Caco-2 (cell line): Measurements from ENCODE around the gene HMGA1. TPM values are rescaled to one million over a fixed set of nuclear protein-coding genes. Genes with fewer than 3 reads are reported as not detected.
"Not testable (repeated sequence)": the region's sequence is repeated elsewhere in the genome, so short reads cannot be mapped to it uniquely, and the experiment has no call there.

Experiments used
- BruUV-seq: library from RNA; stranded (reverse); fragments of 400-500 nt; replicated peaks from 2 replicates; lab custom pipeline; 2021; lab: Mats Ljungman, UMichigan
- CTCF ChIA-PET: fragments of 300-600 bp; sonication (Branson Sonifier 250); formaldehyde crosslinking; loops from one replicate; lab custom pipeline; 2022; ENCODE audit warnings: antibody characterized with exemption; lab: Charles Lee
- POLR2A ChIA-PET: fragments of 300-600 bp; sonication (Branson Sonifier 250); formaldehyde crosslinking; loops from one replicate; lab custom pipeline; 2022; ENCODE audit warnings: antibody characterized with exemption; lab: Charles Lee
- DNase-seq, 2 experiments: peaks; one replicate each; pipeline versions ENCODE4 v3.0.0 to v3.0.0-alpha.2; 2020 to 2022
- H3K27me3 ChIP-seq: replicated peaks from 2 replicates; pipeline ENCODE4 v1.6.0; 2011; ENCODE audit warnings: low read length; ENCODE audit not compliant: control insufficient read depth, insufficient read depth
- H3K36me3 ChIP-seq: 2 replicates; pipeline ENCODE4 v1.5.1; 2011; ENCODE audit warnings: low read length; ENCODE audit not compliant: control insufficient read depth, insufficient read depth
- H3K4me1 ChIP-seq: fragments of 250-450 bp; sonication (Bioruptor Pico); 2 replicates; pipeline ENCODE4 v1.5.1; 2020; ENCODE audit warnings: mild to moderate bottlenecking
- H3K4me3 ChIP-seq: 2 replicates; pipeline ENCODE4 v1.5.1; 2011; ENCODE audit warnings: low read depth, mild to moderate bottlenecking, control low read depth, low read length
- H3K9me3 ChIP-seq: fragments of 250-450 bp; sonication (Bioruptor Pico); 2 replicates; pipeline ENCODE4 v1.5.1; 2020; ENCODE audit warnings: mild to moderate bottlenecking, moderate library complexity
- H3K27ac Mint-ChIP-seq: one replicate; pipeline ENCODE4 v1.8.0; 2022; ENCODE audit warnings: mixed read lengths; ENCODE audit not compliant: unreplicated experiment
- H3K27me3 Mint-ChIP-seq: one replicate; pipeline ENCODE4 v1.8.0; 2022; ENCODE audit warnings: mixed read lengths; ENCODE audit not compliant: insufficient read depth, unreplicated experiment
- H3K36me3 Mint-ChIP-seq: one replicate; pipeline ENCODE4 v1.8.0; 2022; ENCODE audit warnings: mild to moderate bottlenecking, mixed read lengths; ENCODE audit not compliant: insufficient read depth, unreplicated experiment
- H3K4me1 Mint-ChIP-seq: one replicate; pipeline ENCODE4 v1.8.0; 2022; ENCODE audit warnings: low read depth, mixed read lengths; ENCODE audit not compliant: unreplicated experiment
- H3K4me3 Mint-ChIP-seq: one replicate; pipeline ENCODE4 v1.8.0; 2022; ENCODE audit warnings: mild to moderate bottlenecking, moderate library complexity, mixed read lengths; ENCODE audit not compliant: unreplicated experiment
- H3K9me3 Mint-ChIP-seq: one replicate; pipeline ENCODE4 v1.8.0; 2022; ENCODE audit warnings: mixed read lengths; ENCODE audit not compliant: unreplicated experiment
- intact Hi-C: fragments of 100-400 bp; cut with micrococcal nuclease; formaldehyde crosslinking; loops from one replicate; pipeline ENCODE4 v1.10.0; 2022; ENCODE audit not compliant: unreplicated experiment
- total RNA-seq: library from RNA; stranded (reverse); gene quantifications from 2 replicates; pipeline ENCODE4 v1.2.3, GENCODE V29; 2022
- TF ChIP-seq, protein P1 (sequence below), 2 experiments: fragments of 200-600 bp in 1 of 2; IDR thresholded peaks; 1 replicate in 1 of 2; 2 replicates in 1 of 2; pipeline versions ENCODE4 v1.5.1 to v1.8.0; 2011 to 2022; ENCODE audit warnings: antibody characterized with exemption in 1 of 2, control low read depth in 1 of 2, inconsistent platforms in 1 of 2, low read depth in 1 of 2, low read length in 1 of 2, mild to moderate bottlenecking in 1 of 2, moderate library complexity in 1 of 2; ENCODE audit not compliant: insufficient read depth in 1 of 2, severe bottlenecking in 1 of 2, unreplicated experiment in 1 of 2

The HMGA1 gene
- total RNA-seq, 1 experiment from 2014 or later = 301 TPM

DNA sequence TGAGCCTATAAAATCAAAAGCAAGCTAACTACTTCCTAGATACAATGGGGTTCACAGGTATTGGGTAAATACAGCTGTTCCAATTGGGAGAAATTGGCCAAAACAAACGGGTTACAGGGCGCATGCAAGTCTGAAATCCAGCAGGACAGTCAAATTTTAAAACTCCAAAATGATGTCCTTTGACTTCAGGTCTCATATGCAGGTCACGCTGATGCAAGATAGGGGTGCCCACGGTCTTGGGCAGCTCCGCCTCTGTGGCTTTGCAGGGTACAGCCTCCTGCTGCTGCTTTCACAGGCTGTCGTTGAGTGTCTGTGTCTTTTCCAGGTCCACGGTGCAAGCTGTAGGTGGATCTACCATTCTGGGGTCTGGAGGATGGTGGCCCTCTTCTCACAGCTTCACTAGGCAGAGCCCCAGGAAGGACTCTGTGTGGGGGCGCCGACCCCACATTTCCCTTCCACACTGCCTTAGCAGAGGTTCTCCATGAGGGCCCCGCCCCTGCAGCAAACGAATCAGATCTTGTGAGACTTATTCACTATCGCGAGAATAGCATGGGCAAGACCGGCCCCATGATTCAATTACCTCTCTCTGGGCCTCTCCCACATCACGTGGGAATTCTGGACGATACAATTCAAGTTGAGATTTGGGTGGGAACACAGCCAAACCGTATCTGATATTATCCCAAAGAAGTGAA is 24.0 kb downstream of the HMGA1 start:
- BruUV-seq = no TSS peak

DNA sequence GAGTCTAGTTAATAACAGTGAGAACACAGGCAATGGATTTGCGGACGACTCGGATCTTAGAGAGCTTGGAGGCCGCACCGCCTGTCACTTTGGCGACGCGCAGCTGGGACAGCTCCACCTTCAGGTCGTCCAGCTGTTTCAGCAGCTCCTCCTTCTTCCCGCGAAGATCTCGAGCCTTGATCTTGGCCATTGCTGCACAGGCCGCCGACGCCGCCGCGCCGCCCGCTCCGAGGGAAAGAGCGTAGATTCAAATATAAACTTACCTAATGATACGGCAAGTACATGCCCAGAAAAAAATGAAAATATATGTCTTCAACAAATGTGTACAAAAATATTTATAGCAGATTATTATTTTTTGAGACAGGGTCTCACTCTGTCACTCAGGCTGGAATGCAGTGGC is 26.8 kb downstream of the HMGA1 start:
- H3K4me1 Mint-ChIP-seq, DNase-seq, POLR2A ChIA-PET, BruUV-seq, H3K4me3 ChIP-seq, CTCF ChIA-PET, H3K4me3 Mint-ChIP-seq, H3K36me3 Mint-ChIP-seq, H3K27ac Mint-ChIP-seq, H3K36me3 ChIP-seq, H3K27me3 Mint-ChIP-seq, H3K9me3 ChIP-seq, H3K27me3 ChIP-seq, intact Hi-C loops, H3K4me1 ChIP-seq: not testable (repeated sequence)
- H3K9me3 Mint-ChIP-seq = peaks cover 21% of the 10 kb centered on the region

More for the DNA sequence above, 24.0 kb downstream of the HMGA1 start:
- H3K4me3 Mint-ChIP-seq = no peak overlapping the region
- DNase-seq = no peak
- Histone ChIP-seq H3K36me3 (no peaks in the 10 kb centered on the region), H3K9me3 (no peaks in the 10 kb centered on the region), H3K27me3 (no peaks in the 10 kb centered on the region), H3K4me3 (no peak overlapping the region), H3K4me1 (no peaks in the 10 kb centered on the region)
- TF ChIP-seq, protein P1, sequence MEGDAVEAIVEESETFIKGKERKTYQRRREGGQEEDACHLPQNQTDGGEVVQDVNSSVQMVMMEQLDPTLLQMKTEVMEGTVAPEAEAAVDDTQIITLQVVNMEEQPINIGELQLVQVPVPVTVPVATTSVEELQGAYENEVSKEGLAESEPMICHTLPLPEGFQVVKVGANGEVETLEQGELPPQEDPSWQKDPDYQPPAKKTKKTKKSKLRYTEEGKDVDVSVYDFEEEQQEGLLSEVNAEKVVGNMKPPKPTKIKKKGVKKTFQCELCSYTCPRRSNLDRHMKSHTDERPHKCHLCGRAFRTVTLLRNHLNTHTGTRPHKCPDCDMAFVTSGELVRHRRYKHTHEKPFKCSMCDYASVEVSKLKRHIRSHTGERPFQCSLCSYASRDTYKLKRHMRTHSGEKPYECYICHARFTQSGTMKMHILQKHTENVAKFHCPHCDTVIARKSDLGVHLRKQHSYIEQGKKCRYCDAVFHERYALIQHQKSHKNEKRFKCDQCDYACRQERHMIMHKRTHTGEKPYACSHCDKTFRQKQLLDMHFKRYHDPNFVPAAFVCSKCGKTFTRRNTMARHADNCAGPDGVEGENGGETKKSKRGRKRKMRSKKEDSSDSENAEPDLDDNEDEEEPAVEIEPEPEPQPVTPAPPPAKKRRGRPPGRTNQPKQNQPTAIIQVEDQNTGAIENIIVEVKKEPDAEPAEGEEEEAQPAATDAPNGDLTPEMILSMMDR (IDR thresholded peaks at IDR 0.05; ENCODE audit: insufficient read depth in 1 of 2, low read depth in 1 of 2, low read length in 1 of 2, severe bottlenecking in 1 of 2, unreplicated experiment in 1 of 2) = no peak
- H3K9me3 Mint-ChIP-seq = peaks cover 18% of the 10 kb centered on the region
- H3K4me1 Mint-ChIP-seq = peaks cover 5% of the 10 kb centered on the region
- no peaks in the 10 kb centered on the region for H3K36me3 Mint-ChIP-seq
- H3K27me3 Mint-ChIP-seq = no peaks in the 10 kb centered on the region
- no peak overlapping the region for H3K27ac Mint-ChIP-seq
- intact Hi-C loops = no loop called here
- ChIA-PET CTCF (no interaction called here), POLR2A (no interaction called here)

DNA sequence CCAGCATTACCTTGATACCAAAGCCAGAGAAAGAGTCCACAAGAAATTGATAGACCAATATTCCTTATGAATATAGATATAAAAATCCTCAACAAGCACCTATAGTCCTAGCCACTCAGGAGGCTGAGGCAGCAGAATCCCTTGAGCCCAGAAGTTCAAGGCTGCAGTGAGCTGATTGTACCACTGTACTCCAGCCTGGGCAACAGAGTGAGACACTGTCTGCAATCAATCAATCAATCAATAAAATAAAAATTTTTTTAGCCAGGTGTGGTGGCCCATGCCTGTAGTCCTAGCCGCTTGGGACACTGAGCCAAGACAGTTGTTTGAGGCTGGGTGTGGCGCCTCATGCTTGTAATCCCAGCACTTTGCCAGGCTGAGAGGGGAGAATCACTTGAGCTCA is 31.1 kb downstream of the HMGA1 start:
- intact Hi-C loops = no loop called here
- no peaks in the 10 kb centered on the region for H3K27me3 Mint-ChIP-seq
- TF ChIP-seq, protein P1 (IDR thresholded peaks at IDR 0.05; ENCODE audit: insufficient read depth in 1 of 2, low read depth in 1 of 2, low read length in 1 of 2, severe bottlenecking in 1 of 2, unreplicated experiment in 1 of 2) = no peak
- peaks cover 6% of the 10 kb centered on the region for H3K4me1 Mint-ChIP-seq
- H3K9me3 Mint-ChIP-seq = peaks cover 18% of the 10 kb centered on the region
- Histone ChIP-seq H3K27me3 (no peaks in the 10 kb centered on the region), H3K9me3 (0 out of 2 replicates have a peak, but pooled peaks cover 2% of the 10 kb centered on the region), H3K36me3 (no peaks in the 10 kb centered on the region), H3K4me3 (no peak overlapping the region), H3K4me1 (no peaks in the 10 kb centered on the region)
- no peak overlapping the region for H3K27ac Mint-ChIP-seq
- CTCF ChIA-PET = interaction anchor here (0.7 kb wide), 1 partner anchor 43 kb away, joined by 3 read pairs; no protein-coding TSS in a partner anchor
- H3K4me3 Mint-ChIP-seq = no peak overlapping the region
- no peak for DNase-seq
- no peaks in the 10 kb centered on the region for H3K36me3 Mint-ChIP-seq
- POLR2A ChIA-PET = no interaction called here
- BruUV-seq = no TSS peak

DNA sequence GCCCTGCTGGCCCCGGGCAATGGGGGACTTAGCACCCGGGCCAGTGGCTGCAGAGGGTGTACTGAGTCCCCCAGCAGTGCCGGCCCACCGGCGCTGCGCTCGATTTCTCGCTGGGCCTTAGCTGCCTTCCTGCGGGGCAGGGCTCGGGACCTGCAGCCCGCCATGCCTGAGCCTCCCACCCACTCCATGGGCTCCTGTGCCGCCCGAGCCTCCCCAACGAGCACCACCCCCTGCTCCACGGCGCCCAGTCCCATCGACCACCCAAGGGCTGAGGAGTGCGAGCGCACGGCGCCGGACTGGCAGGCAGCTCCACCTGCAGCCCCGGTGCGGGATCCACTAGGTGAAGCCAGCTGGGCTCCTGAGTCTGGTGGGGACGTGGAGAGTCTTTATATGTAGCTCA is 32.5 kb downstream of the HMGA1 start:
- H3K9me3 Mint-ChIP-seq, POLR2A ChIA-PET, H3K36me3 ChIP-seq, CTCF ChIA-PET, H3K4me3 Mint-ChIP-seq, BruUV-seq, H3K36me3 Mint-ChIP-seq, H3K9me3 ChIP-seq, H3K4me3 ChIP-seq, H3K27ac Mint-ChIP-seq, H3K27me3 ChIP-seq, H3K4me1 Mint-ChIP-seq, intact Hi-C loops, DNase-seq, H3K4me1 ChIP-seq, H3K27me3 Mint-ChIP-seq: not testable (repeated sequence)

DNA sequence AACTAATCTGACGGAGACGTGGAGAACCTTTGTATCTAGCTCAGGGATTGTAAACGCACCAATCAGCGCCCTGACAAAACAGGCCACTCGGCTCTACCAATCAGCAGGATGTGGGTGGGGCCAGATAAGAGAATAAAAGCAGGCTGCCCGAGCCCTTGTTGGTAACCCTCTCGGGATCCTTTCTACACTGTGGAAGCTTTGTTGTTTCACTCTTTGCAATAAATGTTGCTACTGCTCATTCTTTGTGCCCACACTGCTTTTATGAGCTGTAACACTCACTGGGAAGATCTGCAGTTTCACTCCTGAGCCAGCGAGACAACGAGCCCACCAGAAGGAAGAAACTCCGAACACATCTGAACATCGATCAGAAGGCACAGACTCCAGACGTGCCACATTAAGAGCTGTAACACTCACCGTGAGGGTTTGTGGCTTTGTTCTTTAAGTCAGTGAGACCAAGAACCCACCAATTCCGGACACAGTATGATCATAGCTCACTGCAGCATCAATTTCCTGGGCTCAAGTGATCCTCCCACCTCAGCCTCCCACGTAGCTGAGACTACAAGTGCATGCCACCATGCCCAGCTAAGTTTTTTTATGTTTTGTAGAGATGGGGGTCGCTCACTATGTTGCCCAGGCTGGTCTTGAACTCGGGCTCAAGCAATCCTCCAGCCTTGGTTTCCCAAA is 33.1 kb downstream of the HMGA1 start:
- H3K9me3 ChIP-seq, H3K27ac Mint-ChIP-seq, POLR2A ChIA-PET, H3K9me3 Mint-ChIP-seq, H3K36me3 ChIP-seq, DNase-seq, H3K27me3 Mint-ChIP-seq, H3K4me1 Mint-ChIP-seq, CTCF ChIA-PET, H3K4me1 ChIP-seq, H3K36me3 Mint-ChIP-seq, H3K4me3 Mint-ChIP-seq, intact Hi-C loops, H3K27me3 ChIP-seq, BruUV-seq, H3K4me3 ChIP-seq: not testable (repeated sequence)
